ENCODE data around the gene APIP. TPM values are rescaled to one million over a fixed set of nuclear protein-coding genes. Genes with fewer than 3 reads are reported as not detected.

Gene APIP
- polyA plus RNA-seq, 1 of the 3 experiments (the other 2 are of a cell fraction): 21.3 TPM

DNA sequence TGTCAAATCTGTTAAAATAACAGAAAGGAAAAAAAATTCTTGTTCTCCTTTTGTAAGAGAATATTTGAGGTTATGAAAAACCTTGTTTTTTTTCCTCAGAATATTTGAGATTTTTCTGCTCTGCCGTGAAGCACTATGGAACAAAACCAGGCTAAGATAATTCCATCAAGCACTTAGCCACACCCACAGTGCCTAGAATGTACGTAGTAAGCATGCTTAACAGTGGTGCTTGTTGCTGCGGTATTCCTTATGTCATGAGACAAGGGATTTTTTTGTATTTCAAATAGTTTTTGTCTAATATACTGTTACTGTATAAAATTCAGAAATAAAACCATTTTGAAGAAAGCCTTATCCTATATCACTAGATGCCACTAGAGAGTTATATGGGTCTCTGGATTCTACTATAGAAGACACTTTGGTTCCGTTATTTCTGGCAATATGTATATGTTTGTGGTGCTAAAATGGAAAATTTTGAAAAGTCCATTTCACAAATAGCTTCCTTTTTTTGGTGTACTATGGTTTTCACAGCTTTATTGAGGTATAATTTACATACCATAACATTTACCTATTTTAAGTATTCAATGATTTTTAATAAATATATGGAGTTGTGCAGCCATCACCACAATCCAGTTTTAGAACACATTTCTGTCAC is 24.0 kb upstream of the APIP start:
- Histone ChIP-seq H3K4me3 (ENCODE audit: low read depth in 2 of 2, low read length in 1 of 2) (no peak overlapping the region), H3K79me2 (ENCODE audit: insufficient read depth) (peaks cover 21% of the 10 kb centered on the region), H3K36me3 (replicated peaks in 1 of 2; ENCODE audit: control insufficient read depth in 1 of 2, insufficient read depth in 2 of 2, low read length in 1 of 2) (peaks cover 9 to 14% of the 10 kb centered on the region in 2 experiments), H3K9me2 (no peaks in the 10 kb centered on the region), H3K9ac (no peak overlapping the region), H3K4me2 (no peak overlapping the region), H3K27ac (ENCODE audit: low read depth in 2 of 2, low read length in 1 of 2) (no peak overlapping the region), H3F3A (replicated peaks; ENCODE audit: insufficient read depth) (no peaks in the 10 kb centered on the region), H3K27me3 (ENCODE audit: insufficient read depth) (no peaks in the 10 kb centered on the region), H2AFZ (ENCODE audit: low read depth) (no peak overlapping the region), H3K4me1 (ENCODE audit: control insufficient read depth in 1 of 2, insufficient read depth in 2 of 2, low read depth in 1 of 2, low read length in 1 of 2) (no peaks in the 10 kb centered on the region; a peak in 2 of 4 replicates), H4K20me1 (ENCODE audit: insufficient read depth) (no peaks in the 10 kb centered on the region), H3K9me3 (no peaks in the 10 kb centered on the region; the same call in 1 of the 2 replicates)
- POLR2A ChIA-PET: no interaction called here
- DNase-seq: no peak
- TF ChIP-seq, protein P1, sequence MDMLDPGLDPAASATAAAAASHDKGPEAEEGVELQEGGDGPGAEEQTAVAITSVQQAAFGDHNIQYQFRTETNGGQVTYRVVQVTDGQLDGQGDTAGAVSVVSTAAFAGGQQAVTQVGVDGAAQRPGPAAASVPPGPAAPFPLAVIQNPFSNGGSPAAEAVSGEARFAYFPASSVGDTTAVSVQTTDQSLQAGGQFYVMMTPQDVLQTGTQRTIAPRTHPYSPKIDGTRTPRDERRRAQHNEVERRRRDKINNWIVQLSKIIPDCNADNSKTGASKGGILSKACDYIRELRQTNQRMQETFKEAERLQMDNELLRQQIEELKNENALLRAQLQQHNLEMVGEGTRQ (IDR thresholded peaks at IDR 0.05; ENCODE audit: borderline replicate concordance, low read depth, low read length): no peak
- TF ChIP-seq, protein P2, sequence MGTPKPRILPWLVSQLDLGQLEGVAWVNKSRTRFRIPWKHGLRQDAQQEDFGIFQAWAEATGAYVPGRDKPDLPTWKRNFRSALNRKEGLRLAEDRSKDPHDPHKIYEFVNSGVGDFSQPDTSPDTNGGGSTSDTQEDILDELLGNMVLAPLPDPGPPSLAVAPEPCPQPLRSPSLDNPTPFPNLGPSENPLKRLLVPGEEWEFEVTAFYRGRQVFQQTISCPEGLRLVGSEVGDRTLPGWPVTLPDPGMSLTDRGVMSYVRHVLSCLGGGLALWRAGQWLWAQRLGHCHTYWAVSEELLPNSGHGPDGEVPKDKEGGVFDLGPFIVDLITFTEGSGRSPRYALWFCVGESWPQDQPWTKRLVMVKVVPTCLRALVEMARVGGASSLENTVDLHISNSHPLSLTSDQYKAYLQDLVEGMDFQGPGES (IDR thresholded peaks at IDR 0.05; ENCODE audit: low read depth, low read length): no peak
- peak; percentile 28; the same call in 1 of the 2 replicates for TF ChIP-seq RAD21 (IDR thresholded peaks at IDR 0.05; ENCODE audit: low read length)
- TF ChIP-seq, protein P3, sequence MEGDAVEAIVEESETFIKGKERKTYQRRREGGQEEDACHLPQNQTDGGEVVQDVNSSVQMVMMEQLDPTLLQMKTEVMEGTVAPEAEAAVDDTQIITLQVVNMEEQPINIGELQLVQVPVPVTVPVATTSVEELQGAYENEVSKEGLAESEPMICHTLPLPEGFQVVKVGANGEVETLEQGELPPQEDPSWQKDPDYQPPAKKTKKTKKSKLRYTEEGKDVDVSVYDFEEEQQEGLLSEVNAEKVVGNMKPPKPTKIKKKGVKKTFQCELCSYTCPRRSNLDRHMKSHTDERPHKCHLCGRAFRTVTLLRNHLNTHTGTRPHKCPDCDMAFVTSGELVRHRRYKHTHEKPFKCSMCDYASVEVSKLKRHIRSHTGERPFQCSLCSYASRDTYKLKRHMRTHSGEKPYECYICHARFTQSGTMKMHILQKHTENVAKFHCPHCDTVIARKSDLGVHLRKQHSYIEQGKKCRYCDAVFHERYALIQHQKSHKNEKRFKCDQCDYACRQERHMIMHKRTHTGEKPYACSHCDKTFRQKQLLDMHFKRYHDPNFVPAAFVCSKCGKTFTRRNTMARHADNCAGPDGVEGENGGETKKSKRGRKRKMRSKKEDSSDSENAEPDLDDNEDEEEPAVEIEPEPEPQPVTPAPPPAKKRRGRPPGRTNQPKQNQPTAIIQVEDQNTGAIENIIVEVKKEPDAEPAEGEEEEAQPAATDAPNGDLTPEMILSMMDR (IDR thresholded peaks at IDR 0.05): peak; percentile 34
- CTCF ChIA-PET: interaction anchor here (0.7 to 1.5 kb wide), 7 partner anchors 11 to 453 kb away, joined by 3 to 5 read pairs (median 3); no protein-coding TSS in a partner anchor
- WGBS (ENCODE audit: low lambda C conversion rate): 79% methylated on average over 4 of the region's 4 CpGs

DNA sequence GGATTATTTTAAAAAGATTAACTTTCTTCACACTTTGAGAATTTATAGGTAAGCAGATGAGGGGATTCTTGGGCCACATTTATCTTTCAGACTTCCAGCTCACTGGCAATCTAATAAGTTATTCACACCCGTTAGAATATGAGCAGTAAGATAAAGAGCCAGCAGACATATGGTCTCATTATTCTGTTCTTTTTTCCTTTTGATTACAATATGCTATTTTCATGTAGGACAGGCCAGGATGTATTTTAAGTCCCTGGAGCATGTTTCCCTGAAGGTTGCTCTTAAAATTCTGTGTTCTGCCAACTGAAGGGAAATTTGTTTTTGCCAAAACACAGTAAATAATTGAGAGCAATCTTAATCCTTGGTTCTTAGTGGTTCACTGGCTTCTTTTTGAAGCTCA is 22.4 kb upstream of the APIP start:
- Histone ChIP-seq H3K9me2 (no peaks in the 10 kb centered on the region), H3K36me3 (replicated peaks in 1 of 2; ENCODE audit: control insufficient read depth in 1 of 2, insufficient read depth in 2 of 2, low read length in 1 of 2) (peaks cover 12 to 13% of the 10 kb centered on the region in 2 experiments), H4K20me1 (ENCODE audit: insufficient read depth) (no peaks in the 10 kb centered on the region), H3K4me1 (ENCODE audit: control insufficient read depth in 1 of 2, insufficient read depth in 2 of 2, low read depth in 1 of 2, low read length in 1 of 2) (no peaks in the 10 kb centered on the region; a peak in 2 of 4 replicates), H3F3A (replicated peaks; ENCODE audit: insufficient read depth) (no peaks in the 10 kb centered on the region), H3K9me3 (no peaks in the 10 kb centered on the region), H3K9ac (no peak overlapping the region), H3K4me3 (ENCODE audit: low read depth in 2 of 2, low read length in 1 of 2) (no peak overlapping the region), H3K27me3 (ENCODE audit: insufficient read depth) (no peaks in the 10 kb centered on the region), H3K4me2 (no peak overlapping the region), H2AFZ (ENCODE audit: low read depth) (no peak overlapping the region), H3K79me2 (ENCODE audit: insufficient read depth) (peaks cover 24% of the 10 kb centered on the region; the same call in 1 of the 2 replicates), H3K27ac (ENCODE audit: low read depth in 2 of 2, low read length in 1 of 2) (no peak overlapping the region)
- ChIA-PET CTCF (interaction anchor here (1.0 to 1.5 kb wide), 5 partner anchors 10 to 453 kb away, joined by 3 to 5 read pairs (median 3); no protein-coding TSS in a partner anchor), POLR2A (no interaction called here)
- no peak for DNase-seq
- TF ChIP-seq POLR2AphosphoS5 (IDR thresholded peaks at IDR 0.05; ENCODE audit: low read depth, low read length) (no peak), YY1 (IDR thresholded peaks at IDR 0.05; ENCODE audit: low read depth) (no peak), EP300 (IDR thresholded peaks at IDR 0.05; ENCODE audit: borderline replicate concordance in 1 of 2, low read depth in 1 of 2, low read length in 1 of 2) (no peak), EZH2phosphoT487 (IDR thresholded peaks at IDR 0.05; ENCODE audit: borderline replicate concordance, low read depth) (no peak), TAF1 (IDR thresholded peaks at IDR 0.05; ENCODE audit: borderline replicate concordance, low read depth, low read length) (no peak), RCOR1 (IDR thresholded peaks at IDR 0.05; ENCODE audit: low read length) (no peak), RXRA (IDR thresholded peaks at IDR 0.05; ENCODE audit: borderline replicate concordance, low read depth) (no peak), JUND (IDR thresholded peaks at IDR 0.05) (no peak), CHD2 (IDR thresholded peaks at IDR 0.05; ENCODE audit: low read length, partially characterized antibody) (no peak)
- TF ChIP-seq, protein P1 (IDR thresholded peaks at IDR 0.05; ENCODE audit: borderline replicate concordance, low read depth, low read length): no peak
- TF ChIP-seq, protein P4, sequence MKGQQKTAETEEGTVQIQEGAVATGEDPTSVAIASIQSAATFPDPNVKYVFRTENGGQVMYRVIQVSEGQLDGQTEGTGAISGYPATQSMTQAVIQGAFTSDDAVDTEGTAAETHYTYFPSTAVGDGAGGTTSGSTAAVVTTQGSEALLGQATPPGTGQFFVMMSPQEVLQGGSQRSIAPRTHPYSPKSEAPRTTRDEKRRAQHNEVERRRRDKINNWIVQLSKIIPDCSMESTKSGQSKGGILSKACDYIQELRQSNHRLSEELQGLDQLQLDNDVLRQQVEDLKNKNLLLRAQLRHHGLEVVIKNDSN (IDR thresholded peaks at IDR 0.05; ENCODE audit: borderline replicate concordance, low read depth): no peak
- TF ChIP-seq, protein P3 (IDR thresholded peaks at IDR 0.05): no peak
- 85% methylated on average over 1 of the region's 1 CpG for WGBS (ENCODE audit: low lambda C conversion rate)

All from SK-N-SH (cell line).